Ramos (cell line): ENCODE results near the gene PACS1.

Experiments
- in situ Hi-C: fragments of 300-500 bp; cut with MboI; formaldehyde crosslinking; loops from one replicate; pipeline ENCODE4 v1.14.3; 2022; ENCODE audit warnings: low sequenced_read_pairs; ENCODE audit not compliant: unreplicated experiment

The PACS1 gene

DNA sequence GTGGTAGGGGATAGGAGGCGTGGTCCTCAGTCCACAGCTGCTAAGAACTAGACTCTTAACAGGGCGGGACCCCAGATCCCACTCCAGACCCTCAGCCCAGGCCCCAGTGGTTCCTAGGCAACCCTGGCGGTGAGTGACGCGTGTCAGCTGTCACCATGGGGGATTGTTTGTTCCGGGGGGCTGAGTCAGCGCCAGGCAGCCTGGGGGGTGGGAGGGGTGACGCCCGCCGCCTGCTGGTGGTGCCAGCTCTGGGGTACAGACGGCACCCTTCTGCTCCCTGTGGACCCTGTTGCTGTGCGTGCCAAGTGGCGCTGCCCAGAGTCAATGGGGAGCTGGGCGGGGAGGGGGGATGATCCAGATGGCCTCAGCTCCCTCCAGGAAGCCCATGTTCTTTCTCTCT is 210.4 kb downstream of the PACS1 start:
- in situ Hi-C loops, result no loop called here

DNA sequence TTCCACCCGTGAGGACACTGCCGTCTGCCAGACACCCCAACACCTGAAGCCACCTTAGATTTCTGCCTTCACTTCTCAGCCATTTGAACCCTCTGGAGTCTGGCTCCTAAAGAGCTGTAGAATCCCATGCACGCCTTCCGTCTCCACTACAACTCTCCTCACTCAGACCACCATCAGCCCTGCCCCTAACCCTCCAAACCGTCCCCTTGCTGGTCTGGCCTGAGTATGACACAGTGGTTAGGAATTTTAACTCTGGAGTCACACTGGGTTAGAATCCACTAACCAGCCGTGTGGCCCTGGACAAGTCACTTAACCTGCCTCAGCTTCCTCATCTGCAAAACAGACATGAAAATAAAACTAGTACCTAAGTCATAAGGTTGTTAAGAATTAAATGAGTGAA is 210.9 kb downstream of the PACS1 start:
- in situ Hi-C loops, result no loop called here

DNA sequence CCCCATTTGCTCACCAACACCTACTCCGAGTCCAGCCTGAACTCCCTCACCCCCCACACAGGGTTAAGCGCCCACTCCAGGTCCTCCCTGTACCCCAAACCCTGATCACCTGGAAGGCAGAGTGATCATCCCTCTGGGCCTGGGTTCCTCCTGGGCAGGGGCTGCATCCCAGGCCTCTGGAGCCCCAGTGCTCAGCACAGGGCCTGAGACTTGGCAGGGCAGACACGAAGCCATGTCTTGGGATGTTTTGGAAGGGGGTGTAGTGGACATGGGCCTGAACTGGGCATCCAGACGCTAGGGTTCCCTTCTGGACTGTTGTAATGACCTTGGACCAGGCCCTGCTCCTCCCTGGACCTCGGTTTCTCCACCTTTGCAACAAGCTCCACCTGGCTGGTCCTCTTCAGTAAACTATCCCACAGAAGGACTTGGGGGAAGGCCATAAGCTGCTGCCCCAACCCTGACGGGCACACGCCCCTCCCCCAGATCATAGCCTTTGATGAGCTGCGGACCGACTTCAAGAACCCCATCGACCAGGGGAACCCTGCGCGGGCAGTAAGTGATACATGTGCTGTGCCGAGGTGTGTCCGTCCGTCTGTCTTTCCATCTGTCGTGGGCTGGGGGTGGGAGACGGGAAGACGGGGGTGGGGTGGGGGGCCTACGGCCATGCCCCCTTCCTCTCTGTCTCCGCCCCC is 211.8 kb downstream of the PACS1 start:
- in situ Hi-C loops, result no loop called here

DNA sequence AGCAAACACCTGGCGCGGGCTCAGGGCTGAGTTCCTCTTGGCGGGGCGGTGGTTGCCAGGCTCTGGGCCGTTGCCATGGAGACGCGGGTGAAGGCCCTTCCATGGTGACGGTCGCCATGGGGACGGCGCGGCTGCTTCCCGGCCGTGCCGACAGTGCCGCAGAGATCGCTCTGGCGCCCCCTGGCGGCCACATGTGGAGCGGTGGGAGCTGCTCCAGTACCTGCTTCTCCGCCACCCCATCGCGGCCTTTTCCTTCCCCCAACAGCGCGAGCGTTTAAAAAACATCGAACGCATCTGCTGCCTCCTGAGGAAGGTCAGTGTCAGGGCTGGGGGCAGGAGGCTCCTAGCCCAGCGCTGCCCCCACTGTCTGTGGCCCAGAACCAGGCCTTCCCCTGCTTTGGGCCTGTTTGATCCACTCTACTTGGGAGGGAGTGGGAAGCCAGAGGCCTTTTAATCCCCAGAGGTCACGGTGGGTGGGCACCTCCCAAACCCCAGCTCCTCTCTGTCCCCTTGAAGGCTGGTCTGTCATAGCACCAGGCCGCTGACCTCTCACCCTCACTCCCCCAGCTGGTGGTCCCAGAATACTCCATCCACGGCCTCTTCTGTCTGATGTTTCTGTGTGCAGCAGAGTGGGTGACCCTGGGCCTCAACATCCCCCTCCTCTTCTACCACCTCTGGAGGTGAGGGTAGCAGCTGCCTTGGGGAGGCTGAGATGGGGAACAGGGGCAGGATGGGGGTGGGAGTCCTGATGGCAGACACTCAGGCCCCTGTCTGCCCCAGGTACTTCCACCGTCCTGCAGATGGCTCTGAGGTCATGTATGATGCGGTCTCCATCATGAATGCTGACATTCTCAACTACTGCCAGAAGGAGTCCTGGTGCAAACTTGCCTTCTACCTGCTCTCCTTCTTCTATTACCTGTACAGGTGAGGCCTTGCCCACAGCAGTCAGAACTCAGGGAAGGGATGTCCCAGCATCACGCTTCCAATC is 212.7 kb downstream of the PACS1 start:
- in situ Hi-C loops, result no loop called here

DNA sequence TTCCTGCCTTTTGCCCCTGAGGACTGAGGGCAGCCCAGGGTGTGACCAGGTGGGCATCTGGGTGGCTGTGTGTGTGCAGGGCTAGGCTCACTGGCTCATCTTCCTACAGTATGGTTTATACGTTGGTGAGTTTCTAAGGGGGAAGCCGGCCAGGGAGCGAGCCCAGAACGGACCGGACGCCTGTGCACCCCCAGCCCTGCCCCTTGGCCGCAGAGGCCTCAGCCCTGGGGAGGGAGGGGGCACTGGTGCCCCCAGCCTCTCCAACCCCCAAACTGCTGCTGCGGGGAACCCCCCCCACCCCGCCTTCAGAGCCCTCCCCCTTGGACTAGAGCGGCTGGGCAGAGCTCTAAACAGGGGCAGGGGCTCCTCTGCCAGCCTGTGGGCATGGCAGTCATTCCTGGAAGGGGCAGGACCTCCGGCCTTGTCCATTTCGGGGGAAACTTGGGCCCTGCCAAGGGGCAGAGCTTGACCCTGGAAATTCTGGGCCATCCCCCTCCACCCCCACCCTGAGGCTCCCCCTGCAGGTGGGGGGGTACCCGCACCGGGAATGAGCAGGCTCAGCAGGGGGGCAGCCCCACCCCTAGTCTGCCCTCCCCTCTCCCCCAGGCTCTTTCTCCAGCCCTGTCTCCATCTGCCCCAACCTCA is 213.5 kb downstream of the PACS1 start:
- in situ Hi-C loops, result no loop called here

DNA sequence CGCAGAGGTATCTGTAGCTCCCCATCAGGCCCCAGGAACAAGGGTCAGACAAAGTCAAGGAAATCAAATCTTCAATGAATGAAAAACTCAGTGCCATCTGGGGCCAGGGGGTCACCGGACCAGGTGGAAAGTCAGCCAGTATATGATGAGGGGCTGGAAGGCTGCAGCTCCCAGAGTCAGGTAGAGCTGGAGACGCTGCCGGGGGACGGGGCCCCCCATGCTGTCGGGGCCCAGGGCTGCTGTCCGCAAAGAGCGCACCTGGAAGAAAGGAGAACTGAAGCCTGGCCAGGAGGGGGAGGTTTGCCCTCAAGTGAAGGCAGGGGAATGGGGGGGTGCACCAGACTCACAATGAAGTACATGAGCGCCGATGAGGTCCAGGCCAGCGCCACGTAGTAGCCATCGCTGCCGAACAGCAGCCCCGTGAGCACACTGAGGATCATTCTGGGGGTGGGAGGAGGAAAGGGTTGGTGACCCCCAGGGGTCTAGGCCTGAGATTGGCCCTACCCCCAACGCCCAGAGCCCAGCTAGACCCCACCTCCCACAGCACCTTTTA is 214.5 kb downstream of the PACS1 start:
- in situ Hi-C loops, result no loop called here

DNA sequence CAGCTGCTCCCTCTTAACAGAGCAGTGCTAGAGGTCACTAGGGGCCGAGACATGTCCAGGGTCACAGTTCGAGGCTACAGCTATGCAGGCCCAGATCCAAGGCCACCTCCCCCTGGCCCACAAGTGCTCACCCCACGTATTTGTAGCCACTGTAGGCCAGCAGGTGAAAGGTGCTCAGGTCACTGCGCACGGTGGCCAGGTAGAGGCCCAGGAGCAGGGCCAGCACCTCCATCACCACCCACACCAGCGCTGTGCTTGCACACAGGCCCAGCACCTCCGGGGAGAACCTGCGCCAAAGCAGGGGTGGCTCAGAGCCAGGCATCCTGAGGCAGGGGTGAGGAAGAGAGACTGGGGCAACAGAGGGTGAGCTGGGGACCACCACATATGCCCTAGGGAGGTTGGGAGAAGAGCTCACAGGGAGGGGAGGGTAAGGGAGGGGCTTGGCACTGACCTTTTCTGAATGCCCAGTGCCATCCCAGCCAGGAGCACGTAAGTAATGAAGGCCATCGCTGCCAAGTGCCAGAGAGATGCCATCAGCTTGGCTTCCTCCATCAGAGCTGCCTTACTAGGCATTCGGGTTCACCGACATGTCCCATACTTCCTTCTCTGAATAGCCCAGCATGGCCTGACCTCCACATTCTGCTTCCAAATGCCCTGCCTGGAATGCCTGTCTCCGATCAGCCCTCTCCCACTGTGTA is 215.3 kb downstream of the PACS1 start:
- in situ Hi-C loops, result no loop called here

DNA sequence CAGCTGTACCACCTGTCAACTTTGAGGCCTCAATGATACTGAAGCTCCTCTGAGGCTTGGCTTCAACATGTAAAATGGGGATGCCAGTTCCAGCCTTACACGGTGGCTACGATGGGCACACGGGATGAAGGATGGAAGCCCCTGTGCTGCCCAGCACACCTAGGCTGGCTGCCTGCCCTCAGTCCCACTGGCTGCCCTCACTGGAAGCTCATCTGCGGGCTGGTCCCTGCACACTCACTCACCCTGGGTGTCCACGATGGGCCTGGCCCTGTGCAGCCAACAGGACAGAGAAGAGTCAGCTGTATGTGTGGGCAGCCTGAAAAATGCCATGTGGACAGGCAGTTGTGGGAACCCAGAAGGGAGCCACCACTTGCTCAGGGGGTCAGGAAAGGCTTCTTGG is 216.6 kb downstream of the PACS1 start:
- in situ Hi-C loops, result no loop called here

DNA sequence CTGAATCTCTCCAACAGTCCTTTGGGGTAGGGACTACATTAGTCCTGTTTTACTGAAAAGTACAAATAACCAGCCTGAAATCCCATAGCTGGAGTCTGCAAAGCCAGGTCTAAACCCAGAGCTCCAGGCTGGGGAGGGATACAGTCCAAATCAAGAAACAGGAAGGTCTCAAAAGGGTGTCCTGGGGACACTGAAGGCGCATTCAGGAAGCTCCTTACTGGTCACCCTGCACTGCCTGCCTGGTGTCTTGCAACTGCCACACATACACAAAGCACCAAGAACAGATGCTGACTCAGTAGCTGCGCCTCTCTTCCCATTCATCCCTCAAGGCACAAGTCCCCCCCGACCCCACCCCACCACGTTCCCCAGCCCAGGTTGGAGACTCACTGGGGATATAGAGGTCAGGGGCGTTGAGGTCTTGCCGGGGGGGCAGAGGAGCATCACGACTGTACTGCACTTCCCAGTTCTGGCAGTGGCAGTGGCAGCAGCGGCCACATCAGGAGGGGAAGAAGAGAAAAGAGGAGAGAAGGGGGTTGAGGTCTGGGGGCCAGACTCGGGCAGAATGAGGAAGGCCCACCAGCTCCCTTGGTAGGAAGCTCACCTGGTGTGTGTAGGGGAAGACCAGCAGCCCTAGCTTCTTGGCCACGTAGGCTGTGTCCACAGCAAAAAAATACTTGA is 217.3 kb downstream of the PACS1 start:
- in situ Hi-C loops, result no loop called here

DNA sequence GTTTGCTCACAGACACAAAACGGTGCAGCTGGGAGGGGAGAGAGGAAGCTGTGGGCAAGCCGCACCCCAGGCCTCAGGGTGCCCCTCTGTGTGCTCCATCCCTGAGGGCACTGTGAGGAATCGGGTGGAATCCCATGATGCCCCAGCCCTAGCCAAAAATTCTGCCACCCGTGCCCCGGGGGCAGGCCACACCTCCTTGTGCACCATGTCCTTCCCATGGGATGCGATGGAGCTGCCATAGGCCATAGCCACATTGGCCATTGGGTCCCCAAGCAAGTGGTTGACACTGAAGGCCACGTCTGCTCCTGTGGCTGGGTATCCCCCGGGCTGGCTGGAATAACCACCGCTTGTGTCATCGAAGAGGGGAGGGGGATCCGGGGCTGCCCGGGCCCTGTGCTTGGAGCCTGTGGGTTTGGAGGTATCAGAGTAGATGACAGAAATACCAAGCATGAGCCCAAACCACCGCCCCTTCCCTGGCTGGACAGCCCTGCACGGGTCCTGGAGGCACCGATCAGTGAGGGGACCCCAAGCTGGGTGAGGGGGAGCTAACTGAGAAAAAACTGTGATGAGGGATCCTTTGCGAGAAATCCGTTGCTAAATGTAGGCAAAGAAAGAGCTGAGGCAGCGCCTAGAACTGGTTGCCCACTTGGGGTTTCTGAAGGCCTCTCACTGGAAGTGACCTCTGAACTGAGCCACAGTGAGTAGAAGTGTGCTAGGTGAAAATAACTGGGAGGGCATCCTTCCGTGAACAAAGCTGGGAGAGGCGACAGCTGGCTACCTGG is 218.0 kb downstream of the PACS1 start:
- in situ Hi-C loops, result no loop called here

DNA sequence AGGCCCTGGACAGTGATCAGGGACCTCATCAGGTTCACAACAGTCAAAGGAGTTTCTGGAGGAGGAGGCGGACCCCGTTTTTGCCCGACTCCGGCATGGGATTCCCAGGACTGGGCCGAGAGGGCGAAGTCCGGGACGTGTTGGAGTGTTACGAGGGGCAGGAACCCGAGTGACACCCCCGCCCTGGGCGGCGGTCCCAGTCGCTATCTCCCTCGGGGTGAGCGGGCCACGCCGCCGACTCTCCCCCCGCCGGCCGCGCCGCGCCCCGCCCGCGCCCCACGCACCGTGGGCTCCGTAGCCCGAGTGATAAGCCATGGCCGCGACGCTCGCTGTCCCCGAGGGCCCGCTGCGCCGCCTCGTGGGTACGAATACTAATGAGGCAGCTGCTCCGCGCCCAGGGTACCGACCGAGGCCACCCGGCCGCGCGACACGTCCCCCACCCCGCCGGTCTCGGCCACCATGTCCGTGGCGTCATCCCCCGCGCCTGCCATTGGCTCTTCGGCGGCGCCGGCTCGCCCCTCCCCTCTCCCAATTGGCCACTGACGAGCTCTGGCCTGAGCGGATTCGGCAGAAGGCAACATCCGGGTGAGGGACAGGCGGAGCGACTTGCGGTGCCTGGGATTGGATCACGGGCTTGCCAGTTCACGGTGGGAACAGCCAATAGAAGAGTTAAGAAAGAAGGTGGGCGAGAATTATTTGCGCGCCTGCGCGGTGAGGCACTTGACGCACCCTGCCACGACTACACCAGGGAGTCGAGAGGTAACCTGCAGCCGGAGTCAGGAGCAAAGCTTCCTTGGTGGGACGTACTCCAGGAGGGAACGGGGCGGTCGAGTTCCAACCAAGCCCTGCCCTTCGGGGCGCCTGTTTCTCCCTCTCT is 218.8 kb downstream of the PACS1 start, which contains the start of gene YIF1A:
YIF1A (minus strand) TSS at position 473 of the 877 bp plus-strand sequence; CDS start at position 315, 158 bp downstream.
- in situ Hi-C loops, result no loop called here

DNA sequence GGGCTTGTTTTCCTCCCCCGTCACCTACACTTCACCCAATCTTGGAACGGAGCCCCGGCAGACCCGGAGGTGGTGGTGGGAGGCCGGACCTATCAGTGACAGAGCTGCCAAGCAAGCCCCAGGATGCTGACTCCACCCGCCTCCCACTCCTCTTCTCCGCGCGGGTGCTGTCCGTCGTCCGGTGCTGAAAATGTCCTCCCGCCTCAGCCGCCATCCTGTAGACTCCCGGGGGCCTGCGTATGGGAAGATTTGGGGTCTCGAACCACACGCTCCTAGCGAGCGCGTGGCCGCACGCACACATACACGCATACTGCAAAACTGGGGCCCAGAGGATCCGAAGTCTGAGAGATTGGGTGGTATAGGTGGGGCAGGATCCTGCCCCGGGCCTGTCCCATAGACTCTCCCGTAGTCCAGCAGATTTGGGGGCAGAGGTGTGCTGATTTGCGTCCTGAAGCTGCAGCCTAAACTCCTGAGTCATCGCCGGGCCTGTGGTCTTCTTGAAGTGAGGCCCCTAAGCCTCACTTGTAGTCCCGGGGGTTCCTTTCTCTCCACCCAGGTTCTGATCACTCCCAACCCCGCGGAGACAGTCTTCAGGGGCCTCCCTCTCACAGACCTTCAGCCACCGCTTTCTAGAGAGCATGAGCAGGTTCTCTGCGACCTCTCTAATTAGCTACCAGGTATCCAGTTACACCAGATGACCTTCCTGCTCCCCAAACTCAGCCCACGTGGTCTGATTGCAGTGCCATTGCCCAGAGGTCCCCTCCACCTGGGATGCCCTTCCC is 219.7 kb downstream of the PACS1 start:
- in situ Hi-C loops, result no loop called here

DNA sequence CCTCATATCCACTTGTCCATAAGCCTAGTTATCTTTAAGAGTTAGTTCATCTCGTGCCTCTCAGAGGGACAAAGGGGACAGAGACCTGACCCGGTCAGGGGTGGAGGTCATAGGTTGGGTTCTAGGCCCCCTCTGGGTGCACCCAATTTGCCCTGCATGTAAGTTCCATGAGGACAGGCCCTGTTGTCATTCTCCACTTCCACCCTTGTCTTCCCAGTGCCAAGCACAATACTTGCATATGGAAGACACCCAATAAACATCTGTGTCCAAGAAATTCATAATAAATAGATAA is 220.2 kb downstream of the PACS1 start:
- in situ Hi-C loops, result no loop called here

DNA sequence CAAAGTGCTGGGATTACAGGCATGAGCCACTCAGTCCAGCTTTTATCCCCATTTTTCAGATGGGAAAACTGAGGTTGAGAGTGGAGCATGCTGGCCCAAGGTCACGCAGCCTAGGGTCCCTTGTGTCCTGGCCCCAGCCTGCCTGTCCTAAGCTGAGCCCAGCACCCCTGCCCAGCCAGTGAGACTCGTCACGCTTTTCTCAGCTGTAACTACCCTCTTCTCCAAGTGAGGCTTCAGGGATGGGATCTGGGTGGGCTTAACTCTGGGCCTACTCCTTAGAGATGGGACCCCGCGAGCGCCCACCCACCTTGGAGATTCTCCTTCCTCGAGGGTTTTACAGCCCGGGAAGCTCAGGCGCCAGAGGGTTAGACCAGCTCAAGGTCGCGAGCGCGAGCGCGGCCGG is 221.2 kb downstream of the PACS1 start:
- in situ Hi-C loops, result no loop called here

DNA sequence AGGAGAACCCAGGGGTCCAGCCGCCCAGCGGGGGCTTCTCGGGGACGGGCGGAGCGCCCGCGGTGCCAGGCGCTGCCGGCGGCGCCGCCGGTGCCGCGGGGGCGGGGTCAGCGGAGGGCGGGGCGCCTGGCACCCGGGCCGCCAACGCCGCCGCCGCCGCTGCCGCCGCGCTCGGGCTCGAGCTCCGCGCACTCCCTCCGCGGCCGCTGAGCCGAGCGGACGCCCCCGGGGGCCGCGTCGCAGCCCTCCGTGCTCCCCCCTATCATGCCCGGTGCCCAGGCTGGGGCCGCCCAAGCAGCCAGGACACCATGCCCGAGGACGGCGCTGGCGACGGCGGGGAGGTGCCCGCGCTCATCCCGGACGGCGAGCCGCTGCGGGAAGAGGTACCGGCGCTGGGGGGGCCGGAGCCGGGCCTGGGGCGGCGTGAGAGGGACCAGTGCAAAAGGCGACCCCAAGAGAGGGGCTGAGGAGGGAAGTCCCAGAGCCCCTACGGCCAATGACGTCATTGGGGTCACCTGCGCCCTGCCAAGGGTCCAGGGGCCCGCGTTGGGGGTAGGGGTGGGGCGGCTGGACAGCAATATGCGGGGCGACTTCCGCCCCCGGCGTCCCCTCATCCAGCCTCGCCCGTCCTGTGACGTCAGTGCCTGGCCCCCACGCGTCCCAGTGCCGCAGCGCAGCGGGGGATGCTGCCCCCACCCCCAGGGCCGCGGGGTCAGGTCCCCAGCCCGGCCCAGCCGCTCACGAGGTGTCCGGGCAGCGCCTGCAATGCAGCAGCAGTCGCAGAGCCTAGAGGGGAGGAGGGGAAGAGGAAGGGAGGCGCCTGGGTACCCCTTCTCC is 221.9 kb downstream of the PACS1 start, which contains the start of gene TMEM151A:
TMEM151A (plus strand) TSS at position 189 of the 837 bp plus-strand sequence; CDS start at position 309, 120 bp downstream.
- in situ Hi-C loops, result no loop called here
